ENCODE data around the gene GTF2F2.
A peak's percentile ranks its signal among the peaks of the same experiment; 100 is the strongest.

The GTF2F2 gene

GRCh38 chr13:45107539-45107938 lies 12.8 kb upstream of the GTF2F2 start:
- H3K4me3 ChIP-seq (ENCODE audit: low read length) = no peak overlapping the region
- TF ChIP-seq ZNF274 (IDR thresholded peaks at IDR 0.05; ENCODE audit: low read depth, low read length) = no peak

GRCh38 chr13:45108716-45109101 lies 11.6 kb upstream of the GTF2F2 start:
- no peak for TF ChIP-seq ZNF274 (IDR thresholded peaks at IDR 0.05; ENCODE audit: low read depth, low read length)
- no peak overlapping the region for H3K4me3 ChIP-seq (ENCODE audit: low read length)

DNA sequence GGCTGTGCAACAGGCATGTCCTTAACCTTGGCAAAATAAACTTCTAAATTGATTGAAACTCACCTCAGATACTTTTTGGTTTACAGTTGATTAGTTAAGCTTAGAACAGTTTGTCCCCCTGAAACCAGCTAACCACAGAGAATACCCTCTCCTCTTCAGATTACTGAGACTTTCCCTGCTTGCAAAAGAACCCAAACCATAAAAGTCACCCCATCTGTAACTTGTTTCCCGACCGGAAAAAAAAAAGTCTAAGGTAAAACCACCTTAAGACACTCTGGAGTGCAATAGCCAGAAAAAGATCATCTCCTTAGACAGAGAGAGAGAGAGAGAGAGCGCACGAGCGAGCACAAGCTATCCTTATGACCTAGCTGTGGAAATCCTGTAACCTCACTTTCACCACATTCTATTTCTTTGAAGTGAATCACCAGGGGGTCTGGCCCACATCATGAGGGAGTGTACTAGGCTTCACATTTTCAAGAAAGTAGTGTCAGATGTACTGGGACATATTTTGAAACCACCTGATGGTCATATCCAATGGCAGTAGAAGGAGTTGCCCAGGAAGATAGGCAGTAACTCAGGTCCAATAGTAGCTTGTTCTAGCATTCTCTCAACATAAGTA lies 11.1 kb upstream of the GTF2F2 start:
- TF ChIP-seq ZNF274 (IDR thresholded peaks at IDR 0.05; ENCODE audit: low read depth, low read length) = no peak
- H3K4me3 ChIP-seq (ENCODE audit: low read length) = no peak overlapping the region

DNA sequence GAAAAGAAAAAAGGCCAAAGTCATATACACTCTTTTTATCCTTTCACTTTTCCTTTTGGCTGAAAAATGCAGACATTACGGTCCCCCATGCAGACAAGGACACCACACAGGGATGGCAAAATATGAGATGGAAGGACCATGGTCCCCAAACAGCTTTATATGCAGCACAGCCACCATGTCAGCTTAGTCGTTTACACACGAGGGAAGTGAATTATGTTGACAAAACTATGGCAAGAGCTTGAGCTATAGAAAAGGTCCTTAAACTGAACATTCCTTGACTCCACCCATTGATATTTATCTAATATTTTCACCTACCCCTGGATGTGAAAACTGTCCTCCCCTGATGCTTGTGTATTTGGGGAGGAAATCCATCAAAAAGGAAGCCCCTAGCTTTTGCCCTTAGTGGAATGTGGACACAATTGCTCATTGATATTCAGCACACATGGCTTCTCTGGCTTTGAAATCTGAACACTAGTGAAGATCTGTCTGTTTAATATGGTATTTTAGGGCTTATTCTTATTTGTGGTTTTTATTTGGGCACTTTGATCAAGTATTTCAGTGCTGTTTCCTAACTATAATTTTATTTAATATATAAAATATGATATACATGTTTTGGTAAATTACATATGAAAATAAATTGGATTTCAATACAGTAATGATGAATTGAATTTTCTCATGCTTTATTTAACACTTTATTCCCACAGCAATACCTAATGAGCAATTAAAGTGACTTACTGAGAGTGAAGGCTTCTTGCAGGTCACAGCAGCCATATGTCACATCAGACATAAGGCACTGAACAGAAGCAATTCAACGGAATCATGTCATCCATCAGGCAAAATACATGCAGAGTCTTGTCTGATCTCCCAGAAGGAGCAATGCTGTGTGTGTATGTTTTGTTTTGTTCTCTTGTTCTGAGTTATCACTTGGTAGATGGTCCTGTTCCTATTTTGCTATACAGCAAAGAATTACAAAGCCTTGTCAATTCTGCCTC lies 6.8 kb upstream of the GTF2F2 start:
- TF ChIP-seq ZNF274 (IDR thresholded peaks at IDR 0.05; ENCODE audit: low read depth, low read length) = no peak
- no peak overlapping the region for H3K4me3 ChIP-seq (ENCODE audit: low read length)

- no peak for TF ChIP-seq ZNF274 (IDR thresholded peaks at IDR 0.05; ENCODE audit: low read depth, low read length)
- H3K4me3 ChIP-seq (ENCODE audit: low read length) = peak overlapping the region; percentile 100
These were observed 780 bp upstream of the GTF2F2 start for GRCh38 chr13:45119469-45119990.

DNA sequence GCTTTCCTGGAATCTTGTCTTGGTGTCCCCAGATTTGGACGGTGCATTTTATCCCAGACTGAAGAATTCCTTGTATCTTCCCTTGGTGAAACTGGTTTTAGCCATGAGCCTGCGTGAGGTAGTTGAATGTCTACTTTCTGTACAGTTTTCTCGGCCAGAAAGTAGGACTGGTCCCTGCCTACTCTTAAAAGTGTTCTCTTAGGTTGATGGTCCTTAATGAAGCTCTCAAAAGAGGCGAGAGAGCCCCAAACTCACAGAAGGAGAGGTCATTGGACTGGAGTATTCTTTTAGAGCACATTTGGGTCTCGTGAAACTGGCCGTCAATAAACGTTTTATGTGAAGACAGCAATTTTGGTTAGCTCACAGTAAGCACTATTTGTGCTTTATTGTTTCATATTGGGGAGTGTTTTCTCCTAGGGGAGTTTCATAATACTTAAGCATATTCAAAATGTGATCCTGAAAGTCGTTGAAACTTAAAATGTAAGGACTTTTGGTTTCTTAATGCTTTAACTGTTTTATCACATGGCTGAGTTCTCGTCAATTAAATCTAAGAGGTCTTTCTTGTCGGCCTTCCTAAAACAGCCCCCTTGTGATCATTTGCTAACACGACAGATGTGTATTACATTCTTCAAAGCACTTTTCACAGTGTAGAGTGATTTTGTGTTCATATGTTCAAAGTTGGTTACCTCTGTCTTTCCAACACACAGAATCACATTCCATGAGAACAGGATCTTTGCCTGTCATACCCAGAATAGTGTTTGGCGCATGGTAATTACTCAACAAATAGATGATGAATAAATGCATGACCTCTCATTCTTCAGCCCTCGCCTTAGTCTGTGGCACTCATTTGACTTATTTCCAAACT lies 889 bp downstream of the GTF2F2 start:
- peak overlapping the region; percentile 100 for H3K4me3 ChIP-seq (ENCODE audit: low read length)

DNA sequence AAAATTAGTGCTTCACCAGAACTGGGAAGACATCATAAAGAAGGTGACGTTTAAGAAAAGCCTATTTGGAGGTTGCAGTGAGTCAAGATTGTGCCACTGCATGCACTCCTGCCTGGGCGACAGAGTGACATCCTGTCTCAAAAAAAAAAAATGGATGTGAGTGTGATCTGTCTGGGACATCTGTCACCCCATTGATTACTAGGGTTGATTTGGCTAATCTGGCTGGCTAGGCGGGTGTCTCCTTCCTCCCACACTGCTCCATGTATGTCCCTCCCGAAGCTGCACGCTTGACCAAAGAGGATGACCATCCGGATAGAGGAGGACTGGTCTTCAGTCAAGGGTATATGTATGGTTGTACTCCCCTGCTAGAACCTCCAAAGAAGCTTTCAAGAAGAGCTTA lies 2.6 kb downstream of the GTF2F2 start:
- H3K4me3 ChIP-seq (ENCODE audit: low read length) = no peak overlapping the region
- no peak for TF ChIP-seq ZNF274 (IDR thresholded peaks at IDR 0.05; ENCODE audit: low read depth, low read length)

More for the DNA sequence above, 889 bp downstream of the GTF2F2 start:
- no peak for TF ChIP-seq ZNF274 (IDR thresholded peaks at IDR 0.05; ENCODE audit: low read depth, low read length)

- TF ChIP-seq ZNF274 (IDR thresholded peaks at IDR 0.05; ENCODE audit: low read depth, low read length) = no peak
- no peak overlapping the region for H3K4me3 ChIP-seq (ENCODE audit: low read length)
These were observed 12.2 kb downstream of the GTF2F2 start for GRCh38 chr13:45132369-45133064.

DNA sequence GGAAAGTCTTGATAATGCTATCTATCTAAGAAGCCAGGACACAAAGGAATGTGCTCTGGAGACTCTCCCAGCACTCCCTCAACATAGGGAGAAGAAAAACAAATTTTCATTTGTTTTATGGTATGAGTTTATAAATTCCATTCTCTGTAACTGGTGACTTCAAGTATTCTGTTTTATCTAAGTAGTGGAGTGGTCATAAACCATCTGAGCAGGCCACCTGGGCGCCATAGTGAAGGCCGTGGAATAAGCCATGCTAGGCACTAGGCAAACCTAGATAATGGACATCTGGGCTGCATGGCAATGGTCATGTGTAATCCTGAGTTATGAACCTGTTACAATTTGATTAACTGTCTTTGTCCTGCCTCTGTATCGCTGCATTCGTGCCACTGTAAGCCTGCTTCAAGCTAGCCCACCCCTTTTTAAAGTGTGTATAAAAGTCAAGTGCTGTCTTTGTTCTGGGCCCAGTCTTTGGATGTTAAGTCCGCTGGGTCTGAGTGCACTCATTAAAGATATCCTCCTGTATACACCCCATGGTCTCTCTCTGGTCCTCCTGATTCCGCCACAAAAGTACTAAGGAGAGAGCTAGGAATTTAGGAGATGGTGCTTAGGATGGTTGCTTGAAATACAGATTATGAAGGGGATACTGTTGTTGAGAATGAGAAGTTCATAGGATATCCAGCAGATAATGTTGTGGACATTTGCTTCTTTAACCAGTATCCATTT lies 13.2 kb downstream of the GTF2F2 start:
- no peak overlapping the region for H3K4me3 ChIP-seq (ENCODE audit: low read length)
- no peak for TF ChIP-seq ZNF274 (IDR thresholded peaks at IDR 0.05; ENCODE audit: low read depth, low read length)

DNA sequence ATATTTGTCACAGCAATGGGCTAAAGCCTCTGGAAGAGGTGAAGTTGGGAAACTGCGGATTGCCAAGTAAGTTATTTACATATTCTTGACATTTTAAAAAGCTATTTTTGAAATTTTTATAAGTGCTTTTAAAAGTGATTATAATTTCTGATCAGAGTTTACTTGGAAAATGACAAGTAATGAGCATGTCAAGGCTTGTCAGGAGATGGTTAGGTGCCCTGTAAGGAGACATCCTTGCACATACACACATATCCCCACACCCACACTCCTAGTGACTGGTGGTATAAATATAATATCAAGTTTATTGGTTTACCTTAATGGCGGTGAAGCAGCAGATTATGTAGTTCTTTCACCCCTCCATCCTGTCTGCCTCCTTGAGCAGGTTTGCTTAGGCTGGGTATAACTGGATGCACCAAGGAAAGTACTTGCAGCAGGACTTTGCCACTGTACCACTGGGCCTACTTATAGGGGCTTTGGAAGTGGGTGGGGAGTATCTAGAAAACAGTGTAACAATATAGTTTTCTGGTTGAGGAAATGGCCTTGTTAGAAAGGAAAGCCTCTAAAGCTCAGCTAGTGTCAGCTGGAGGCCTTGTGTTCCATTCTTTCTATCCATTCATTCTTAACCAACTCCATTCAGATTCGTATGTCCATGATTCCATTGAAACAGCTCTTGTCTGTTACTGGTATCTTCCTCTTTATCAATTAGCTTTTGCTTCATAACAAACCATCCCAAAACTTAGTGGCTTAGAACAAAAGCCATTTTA lies 16.6 kb downstream of the GTF2F2 start:
- TF ChIP-seq ZNF274 (IDR thresholded peaks at IDR 0.05; ENCODE audit: low read depth, low read length) = no peak
- H3K4me3 ChIP-seq (ENCODE audit: low read length) = no peak overlapping the region

DNA sequence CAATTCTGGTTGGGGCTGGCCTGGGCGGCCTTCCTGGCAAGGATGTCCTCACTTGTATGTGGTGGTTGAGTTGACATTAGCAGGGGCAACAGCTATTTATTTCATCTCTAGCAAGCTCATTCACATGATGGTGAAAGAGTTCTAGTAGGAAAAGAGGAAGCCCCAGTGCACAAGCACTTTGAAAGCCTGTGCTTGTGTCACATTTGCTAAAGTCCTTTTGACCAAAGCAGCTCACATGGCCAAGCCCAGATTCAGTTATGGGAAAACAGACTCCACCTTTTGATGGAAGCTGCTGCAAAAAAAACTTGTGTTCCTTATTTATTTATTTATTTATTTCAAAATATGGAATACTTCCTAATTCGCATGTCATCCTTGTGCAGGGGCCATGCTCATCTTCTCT lies 17.2 kb downstream of the GTF2F2 start:
- TF ChIP-seq ZNF274 (IDR thresholded peaks at IDR 0.05; ENCODE audit: low read depth, low read length) = no peak
- H3K4me3 ChIP-seq (ENCODE audit: low read length) = no peak overlapping the region

DNA sequence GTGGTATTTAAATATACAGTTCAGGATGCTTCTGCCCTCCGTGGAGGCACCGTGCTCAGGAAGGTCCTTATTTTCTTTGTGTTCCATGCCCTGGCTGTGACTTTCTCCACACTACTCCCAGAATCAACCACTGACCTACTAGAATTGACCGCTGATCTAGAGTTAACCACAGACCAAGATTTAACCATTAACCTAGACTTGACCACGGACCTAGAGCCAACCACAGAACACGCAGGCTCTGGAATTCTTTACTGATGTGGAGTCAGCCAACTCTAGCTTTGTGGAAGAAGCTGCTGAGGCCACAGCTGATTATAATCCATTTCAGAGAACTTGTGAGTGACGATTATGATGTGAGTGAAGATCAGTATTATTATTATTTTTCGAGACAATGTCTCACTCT lies 18.0 kb downstream of the GTF2F2 start:
- H3K4me3 ChIP-seq (ENCODE audit: low read length) = no peak overlapping the region
- TF ChIP-seq ZNF274 (IDR thresholded peaks at IDR 0.05; ENCODE audit: low read depth, low read length) = no peak

Data from GM08714 (cell line).